Posterior cingulate gyrus (tissue), 11 donors: ENCODE results near the gene ACKR3.

Experiments
- DNase-seq, 10 donors: peaks; one replicate each; pipeline versions ENCODE4 v3.0.0 to v3.0.0-alpha.2; 2020 to 2021; ENCODE audit warnings: mixed read lengths in 3 of 10
- intact Hi-C: fragments of 100-400 bp; cut with DNase I; formaldehyde crosslinking; loops from one replicate; pipeline ENCODE4 v1.15.1; 2023

ACKR3 gene

GRCh38 chr2:236569573-236569973, at the start of gene ACKR3:
Gene ACKR3 (plus strand): TSS chr2:236569825. CDS start chr2:236580466, 10,641 bp downstream.
- intact Hi-C loops = loop anchor here (2.0 kb wide), 2 partner anchors 57 to 217 kb away; no protein-coding TSS in a partner anchor
- DNase-seq = peak; percentile 53 to 95 (median 74)

GRCh38 chr2:236521556-236521955, 48.1 kb upstream of the ACKR3 start:
- DNase-seq = no peak
- intact Hi-C loops = no loop called here

GRCh38 chr2:236523249-236523648, 46.4 kb upstream of the ACKR3 start:
- no peak for DNase-seq
- intact Hi-C loops = no loop called here

GRCh38 chr2:236525411-236525997, 44.1 kb upstream of the ACKR3 start:
- no peak for DNase-seq
- intact Hi-C loops = no loop called here

- no peak for DNase-seq
- intact Hi-C loops = no loop called here
These were observed 43.0 kb upstream of the ACKR3 start for GRCh38 chr2:236526455-236527158.

- intact Hi-C loops = no loop called here
- no peak for DNase-seq
These were observed 42.4 kb upstream of the ACKR3 start for GRCh38 chr2:236527159-236527630.

GRCh38 chr2:236529606-236530005, 40.0 kb upstream of the ACKR3 start:
- intact Hi-C loops = no loop called here
- DNase-seq = no peak

GRCh38 chr2:236530512-236530911, 39.1 kb upstream of the ACKR3 start:
- intact Hi-C loops = no loop called here
- no peak for DNase-seq

GRCh38 chr2:236531195-236531594, 38.4 kb upstream of the ACKR3 start:
- intact Hi-C loops = no loop called here
- DNase-seq = no peak

GRCh38 chr2:236531996-236532395, 37.6 kb upstream of the ACKR3 start:
- intact Hi-C loops = no loop called here
- no peak for DNase-seq

- intact Hi-C loops = no loop called here
- DNase-seq = no peak
These were observed 36.3 kb upstream of the ACKR3 start for GRCh38 chr2:236533343-236533742.

- intact Hi-C loops = no loop called here
- DNase-seq = no peak
These were observed 34.6 kb upstream of the ACKR3 start for GRCh38 chr2:236535024-236535423.

- DNase-seq = no peak
- intact Hi-C loops = no loop called here
These were observed 32.8 kb upstream of the ACKR3 start for GRCh38 chr2:236536727-236537398.

- intact Hi-C loops = no loop called here
- no peak for DNase-seq
These were observed 31.4 kb upstream of the ACKR3 start for GRCh38 chr2:236538242-236538641.

GRCh38 chr2:236541008-236541562, 28.5 kb upstream of the ACKR3 start:
- no peak for DNase-seq
- intact Hi-C loops = no loop called here

GRCh38 chr2:236544362-236544761, 25.3 kb upstream of the ACKR3 start:
- intact Hi-C loops = no loop called here
- peak in 1 of 10 donors; percentile 65 for DNase-seq

GRCh38 chr2:236545248-236545658, 24.4 kb upstream of the ACKR3 start:
- intact Hi-C loops = no loop called here
- no peak for DNase-seq

- DNase-seq = no peak
- intact Hi-C loops = no loop called here
These were observed 23.7 kb upstream of the ACKR3 start for GRCh38 chr2:236545814-236546480.

- intact Hi-C loops = no loop called here
- no peak for DNase-seq
These were observed 23.0 kb upstream of the ACKR3 start for GRCh38 chr2:236546561-236547002.

- intact Hi-C loops = no loop called here
- DNase-seq = no peak
These were observed 21.9 kb upstream of the ACKR3 start for GRCh38 chr2:236547725-236548124.
